Measurements from ENCODE around the gene UBXN1. TPM values are rescaled to one million over a fixed set of nuclear protein-coding genes. Genes with fewer than 3 reads are reported as not detected.
"Not testable (repeated sequence)": the region's sequence is repeated elsewhere in the genome, so short reads cannot be mapped to it uniquely, and the experiment has no call there.

Gene UBXN1
- total RNA-seq, 1 donor from 2014 or later, result 134 TPM

DNA sequence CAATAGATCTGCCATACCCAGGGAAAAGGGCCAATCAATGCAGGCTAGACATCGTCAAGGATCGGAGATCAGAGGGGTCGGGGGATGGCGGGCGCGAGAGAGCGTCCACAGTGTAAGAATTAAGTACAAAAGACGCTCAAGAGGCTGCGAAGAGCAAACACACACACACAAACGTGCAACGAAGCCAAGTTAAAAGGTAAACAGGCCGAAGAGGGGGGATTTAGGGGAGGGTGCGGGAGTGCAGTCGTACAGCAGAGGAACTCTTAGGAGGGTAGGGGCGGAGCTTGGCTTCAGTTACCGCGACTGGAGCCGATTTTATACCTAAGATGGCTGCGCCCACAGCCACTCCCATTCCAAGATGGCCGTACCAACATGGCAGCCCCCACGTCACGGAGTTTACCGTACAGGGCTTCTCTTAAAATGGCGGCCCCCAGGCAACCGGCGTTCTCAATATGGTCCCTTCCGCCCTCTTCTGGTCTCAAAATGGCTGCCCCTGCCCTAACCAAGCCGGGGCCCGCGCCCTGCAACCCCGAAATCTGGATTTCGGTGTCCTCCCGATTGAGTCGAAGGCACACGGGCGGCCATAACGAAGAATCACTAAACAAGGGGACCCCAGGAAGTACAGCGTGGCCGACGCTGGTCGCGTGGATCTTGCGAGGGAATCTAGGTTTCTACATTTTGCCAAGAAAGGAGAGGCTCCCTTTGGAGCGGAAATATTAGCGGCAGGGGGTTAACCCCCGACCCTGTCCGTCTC is 30.6 kb upstream of the UBXN1 start:
- peak; percentile 92 for DNase-seq (ENCODE audit: extremely low read depth, low read depth, low spot score)

DNA sequence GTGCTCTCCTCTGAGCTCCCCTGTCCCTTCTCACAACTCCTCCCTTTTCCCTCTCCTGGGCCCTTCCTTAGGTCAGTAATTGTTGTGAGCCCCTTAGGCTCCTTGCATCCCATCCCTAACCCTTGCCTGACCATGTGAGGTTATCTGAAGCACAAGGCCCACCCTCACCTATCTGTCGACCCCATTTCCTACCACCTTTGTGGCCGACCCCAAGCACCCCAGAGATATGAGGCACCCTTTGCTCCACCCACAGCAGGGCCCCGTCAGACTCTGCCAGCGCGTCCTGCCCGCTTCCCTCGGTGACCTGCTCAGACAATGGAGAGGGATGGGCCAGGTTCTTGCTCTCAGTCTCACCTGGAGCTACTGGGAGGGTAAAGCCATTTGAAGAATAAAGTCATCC is 29.9 kb upstream of the UBXN1 start:
- DNase-seq (ENCODE audit: extremely low read depth, low read depth, low spot score), result no peak

DNA sequence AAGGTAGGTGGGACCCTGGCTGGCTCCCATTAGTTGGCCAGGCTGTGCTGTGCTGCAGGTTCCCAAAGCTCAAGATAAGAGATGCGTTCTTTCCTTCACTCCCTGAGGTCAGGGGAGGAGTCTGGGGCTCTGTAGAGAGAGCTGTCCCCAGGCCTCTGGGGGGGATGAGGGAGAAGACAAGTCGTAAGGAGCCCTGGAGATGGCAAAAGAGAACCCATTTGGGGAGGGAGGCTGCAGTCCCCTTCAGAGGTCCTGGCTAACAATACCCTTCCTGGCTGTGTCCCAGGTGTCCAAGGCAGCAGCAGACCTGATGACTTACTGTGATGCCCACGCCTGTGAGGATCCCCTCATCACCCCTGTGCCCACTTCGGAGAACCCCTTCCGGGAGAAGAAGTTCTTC is 29.5 kb upstream of the UBXN1 start:
- no peak for DNase-seq (ENCODE audit: extremely low read depth, low read depth, low spot score)

DNA sequence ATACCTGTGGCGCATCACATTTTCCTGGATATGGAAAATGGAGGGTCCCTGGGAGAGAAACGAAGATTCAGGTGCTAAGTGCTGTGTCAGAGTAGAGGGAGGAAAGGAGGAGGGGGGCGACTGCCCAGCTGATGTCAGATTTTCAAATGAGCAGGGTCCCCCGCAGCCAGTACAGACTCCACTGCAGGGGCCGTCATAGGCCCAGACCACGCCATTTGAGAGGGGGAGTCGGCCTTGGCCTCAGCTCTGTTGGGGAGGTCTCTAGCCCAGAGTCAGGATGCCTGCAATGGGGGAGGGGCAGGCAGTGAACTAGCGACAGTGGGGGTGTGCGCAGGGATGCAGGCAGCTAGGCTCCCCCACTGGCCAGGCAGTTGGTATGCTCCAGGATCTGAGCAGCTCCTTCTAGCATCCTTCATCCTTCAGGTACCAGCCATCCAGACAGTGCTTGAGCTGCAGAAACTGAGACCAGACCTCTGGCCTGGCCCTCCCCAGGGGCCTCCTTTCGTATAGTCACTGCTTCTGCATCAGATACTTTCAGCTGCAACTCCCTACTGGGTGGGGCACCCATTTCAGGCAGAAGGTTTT is 28.5 kb upstream of the UBXN1 start, which contains the start of the genes BSCL2 and GNG3:
Gene BSCL2, minus strand, starts transcription at position 148 of the 585 bp plus-strand sequence. CDS start 229 bp downstream, outside the sequence.
Gene GNG3, plus strand, starts transcription at position 400 of the 585 bp plus-strand sequence. CDS start 620 bp downstream, outside the sequence.
- DNase-seq (ENCODE audit: extremely low read depth, low read depth, low spot score), result no peak

DNA sequence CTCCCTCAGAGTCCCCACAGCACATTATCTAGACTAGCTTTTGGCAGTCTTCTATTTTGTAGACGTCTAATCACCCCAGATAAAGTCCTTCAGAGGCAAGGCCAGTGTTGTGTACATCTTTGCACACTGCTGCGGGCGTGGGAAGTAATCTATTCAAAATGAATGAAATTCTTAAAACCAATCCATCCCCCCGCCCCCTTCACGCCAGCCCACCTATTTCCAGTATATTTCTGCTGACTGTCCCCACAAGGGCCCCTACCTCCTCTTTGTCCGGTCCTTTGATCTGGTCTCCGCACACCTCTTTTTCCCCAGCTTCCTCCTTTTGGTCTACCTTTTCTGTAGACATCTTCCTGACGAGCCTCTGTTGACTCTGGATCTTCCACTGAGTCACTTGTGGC is 28.0 kb upstream of the UBXN1 start:
- DNase-seq (ENCODE audit: extremely low read depth, low read depth, low spot score), result no peak

DNA sequence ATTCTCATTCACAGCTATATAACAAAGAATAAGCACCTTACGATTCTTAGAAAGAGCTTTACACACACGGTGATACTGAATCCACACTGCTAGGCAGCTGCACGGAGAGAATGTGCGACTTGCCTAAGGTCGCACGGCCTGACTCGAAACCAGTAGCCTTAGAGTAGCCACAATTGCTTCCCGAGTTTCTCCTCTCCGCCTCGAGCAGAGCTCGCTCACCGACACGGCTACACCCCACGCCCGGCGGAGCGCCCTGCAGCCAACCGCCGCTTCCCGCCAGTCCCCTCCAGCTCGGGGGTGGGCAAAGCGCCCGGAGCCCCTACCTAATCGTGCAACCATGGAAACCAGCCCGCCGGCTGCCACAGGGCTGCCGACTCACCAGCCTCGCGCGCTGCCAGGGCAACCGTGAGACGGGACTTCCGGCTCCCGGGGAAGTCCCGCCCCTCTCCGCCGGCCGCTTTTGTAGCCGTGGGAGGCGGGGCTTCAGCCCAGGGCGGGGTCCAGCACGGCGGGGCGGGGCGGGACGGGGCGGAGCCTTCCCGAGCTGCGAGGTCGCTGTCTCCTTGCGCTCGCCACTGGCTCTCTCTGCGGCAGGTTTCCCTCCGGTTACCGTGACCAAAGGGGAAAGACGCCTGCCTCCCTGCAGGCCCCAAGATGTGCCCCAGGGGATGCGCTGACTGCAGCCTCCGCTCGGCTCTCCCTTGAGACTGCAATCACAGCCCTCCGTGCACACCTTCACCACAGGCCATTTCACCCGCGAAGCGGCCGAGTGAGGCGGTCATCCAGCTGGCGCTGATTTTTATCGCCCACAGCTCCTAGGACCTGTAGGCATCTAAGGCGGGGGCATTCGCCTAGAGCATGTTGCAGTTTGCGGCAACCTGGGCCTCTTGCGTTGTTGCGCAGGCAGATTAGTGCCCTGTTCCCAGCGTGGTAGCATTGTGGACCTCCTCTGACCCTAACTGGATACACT is 27.3 kb upstream of the UBXN1 start:
- no peak for DNase-seq (ENCODE audit: extremely low read depth, low read depth, low spot score)

DNA sequence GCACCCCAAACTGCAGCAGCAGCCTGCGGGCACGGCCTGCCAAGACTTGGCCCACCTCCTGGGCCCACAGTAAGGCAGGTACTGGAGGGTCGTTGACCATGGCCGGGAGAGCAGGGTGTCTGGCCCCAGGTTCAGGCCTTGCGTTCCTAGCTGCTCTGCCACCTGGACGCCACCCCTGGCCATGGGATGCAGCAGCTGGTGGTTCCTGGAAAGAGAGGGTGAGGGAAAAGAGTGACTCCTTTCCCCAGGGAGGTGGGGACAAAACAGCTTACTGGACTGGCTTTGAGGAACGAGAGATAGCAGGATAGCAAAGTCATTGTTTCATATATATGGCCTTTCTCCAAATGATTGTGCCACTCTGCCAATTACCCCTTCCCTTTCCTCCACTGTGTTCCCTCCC is 26.5 kb upstream of the UBXN1 start:
- DNase-seq (ENCODE audit: extremely low read depth, low read depth, low spot score), result no peak

DNA sequence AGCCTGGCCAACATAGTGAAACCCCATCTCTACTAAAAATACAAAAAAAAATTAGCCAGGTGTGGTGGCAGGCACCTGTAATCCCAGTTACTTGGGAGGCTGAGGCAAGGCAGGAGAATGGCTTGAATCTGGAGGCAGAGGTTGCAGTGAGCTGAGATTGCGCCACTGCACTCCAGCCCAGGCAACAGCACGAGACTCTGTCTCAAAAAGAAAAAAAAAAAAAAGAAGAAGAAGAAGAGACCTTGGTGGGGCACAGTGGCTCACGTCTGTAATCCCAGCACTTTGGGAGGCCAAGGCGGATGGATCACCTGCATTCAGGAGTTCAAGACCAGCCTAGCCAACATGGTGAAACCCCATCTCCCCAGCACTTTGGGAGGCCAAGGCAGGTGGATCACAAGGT is 25.0 kb upstream of the UBXN1 start:
- not testable (repeated sequence) for DNase-seq (ENCODE audit: extremely low read depth, low read depth, low spot score)

DNA sequence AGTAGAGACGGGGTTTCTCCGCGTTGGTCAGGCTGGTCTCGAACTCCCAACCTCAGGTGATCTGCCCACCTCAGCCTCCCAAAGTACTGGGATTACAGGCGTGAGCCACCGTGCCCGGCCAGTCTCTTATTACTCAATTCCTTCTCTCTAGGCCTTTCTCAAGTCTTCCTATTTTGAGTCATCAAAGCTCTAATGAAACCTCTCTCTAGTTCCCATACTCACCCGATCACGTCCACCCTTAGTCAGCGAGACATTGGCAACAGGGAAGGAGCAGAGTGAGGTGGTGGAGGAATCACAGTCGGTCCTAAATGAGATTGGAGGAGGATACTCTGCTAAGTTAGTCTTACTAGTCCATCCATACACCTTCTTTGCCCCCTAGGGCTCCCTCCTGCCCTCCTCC is 23.4 kb upstream of the UBXN1 start:
- no peak for DNase-seq (ENCODE audit: extremely low read depth, low read depth, low spot score)

DNA sequence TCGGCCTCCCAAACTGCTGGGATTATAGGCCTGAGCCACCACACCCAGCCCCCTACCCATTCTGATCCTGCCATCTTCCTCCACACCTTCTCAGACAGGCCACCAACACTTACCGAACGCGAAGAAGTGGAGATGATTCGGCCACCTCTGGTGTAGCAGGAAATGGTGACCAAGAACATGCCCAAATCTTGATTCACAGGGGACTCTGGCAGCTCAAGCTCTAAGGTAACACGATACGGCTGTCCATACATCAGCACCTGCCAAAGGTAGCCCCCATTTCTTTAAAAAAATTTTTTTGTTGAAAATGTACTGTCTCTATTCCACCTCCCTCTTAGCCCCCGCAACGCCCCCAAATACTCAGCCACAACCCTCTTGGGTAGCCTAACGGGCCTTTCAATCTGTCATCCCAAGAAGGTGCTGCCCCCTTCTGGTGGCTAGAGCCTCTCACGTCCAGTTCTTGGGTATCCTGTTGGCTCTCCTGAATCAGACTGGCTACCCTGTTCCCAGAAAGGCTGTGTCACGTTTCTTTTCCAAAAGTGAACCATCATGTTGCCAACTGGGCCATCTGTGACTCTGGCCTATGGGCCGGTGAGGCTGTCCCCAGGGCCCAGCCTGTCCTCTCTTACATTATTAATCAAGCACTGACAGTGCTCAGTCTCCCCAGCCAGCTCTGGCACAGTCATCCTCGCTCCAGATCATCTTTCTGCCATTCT is 15.7 kb upstream of the UBXN1 start:
- DNase-seq (ENCODE audit: extremely low read depth, low read depth, low spot score), result no peak

DNA sequence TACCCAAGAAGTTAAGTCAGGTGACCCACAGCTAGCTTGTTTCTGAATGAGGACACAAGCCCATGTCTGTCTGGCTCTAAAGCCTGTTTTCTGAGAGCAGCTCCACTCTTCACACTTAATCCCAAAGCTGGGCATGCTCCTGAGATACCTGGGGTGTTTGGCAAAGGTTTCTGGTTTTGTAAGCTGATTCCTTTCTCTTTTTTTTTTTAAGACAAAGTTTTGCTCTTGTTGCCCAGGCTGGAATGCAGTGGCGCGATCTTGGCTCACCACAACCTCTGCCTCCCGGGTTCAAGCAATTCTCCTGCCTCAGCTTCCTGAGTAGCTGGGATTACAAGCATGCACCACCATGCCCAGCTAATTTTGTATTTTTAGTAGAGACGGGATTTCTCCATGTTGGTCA is 14.8 kb upstream of the UBXN1 start:
- not testable (repeated sequence) for DNase-seq (ENCODE audit: extremely low read depth, low read depth, low spot score)

DNA sequence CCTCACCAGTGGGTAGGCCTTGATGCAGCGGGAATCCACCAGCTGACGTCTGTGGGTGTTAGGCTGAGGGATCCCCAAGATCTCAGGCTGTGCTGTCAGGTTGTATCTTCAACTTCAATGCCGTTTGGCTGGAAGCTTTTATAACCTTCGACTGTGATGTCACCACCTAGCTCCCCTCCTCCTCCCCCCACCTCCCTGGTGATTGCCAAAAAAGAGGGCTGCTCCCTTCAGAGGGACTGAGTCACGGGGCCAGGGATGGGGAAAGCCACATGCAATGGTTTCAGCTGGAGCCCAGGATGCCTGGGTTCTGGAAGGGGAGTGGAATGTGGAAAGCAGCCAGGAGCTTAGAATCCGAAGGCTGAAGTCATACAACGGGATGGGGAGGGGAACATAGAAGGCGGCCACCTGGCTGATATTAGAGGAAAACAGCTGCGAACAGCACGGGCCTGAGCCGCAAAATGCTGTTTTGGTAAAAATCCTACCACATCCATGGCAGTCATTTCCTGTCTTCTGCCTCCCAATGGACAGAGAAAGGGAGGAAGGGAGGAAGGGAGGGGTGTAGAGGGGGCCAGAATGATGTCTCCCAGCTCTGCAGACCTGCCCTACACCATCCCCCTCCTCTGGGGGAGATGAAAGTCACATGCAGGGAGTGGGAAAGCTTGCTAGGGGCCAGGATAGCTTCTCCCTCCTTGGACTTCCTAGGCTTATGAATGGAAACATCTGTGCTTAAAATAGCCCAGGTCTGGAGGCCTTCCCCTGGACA is 10.7 kb upstream of the UBXN1 start, which contains the start of gene LRRN4CL:
Gene LRRN4CL, minus strand, starts transcription at position 110 of the 763 bp plus-strand sequence. CDS start 1,022 bp downstream, outside the sequence.
- DNase-seq (ENCODE audit: extremely low read depth, low read depth, low spot score), result no peak

DNA sequence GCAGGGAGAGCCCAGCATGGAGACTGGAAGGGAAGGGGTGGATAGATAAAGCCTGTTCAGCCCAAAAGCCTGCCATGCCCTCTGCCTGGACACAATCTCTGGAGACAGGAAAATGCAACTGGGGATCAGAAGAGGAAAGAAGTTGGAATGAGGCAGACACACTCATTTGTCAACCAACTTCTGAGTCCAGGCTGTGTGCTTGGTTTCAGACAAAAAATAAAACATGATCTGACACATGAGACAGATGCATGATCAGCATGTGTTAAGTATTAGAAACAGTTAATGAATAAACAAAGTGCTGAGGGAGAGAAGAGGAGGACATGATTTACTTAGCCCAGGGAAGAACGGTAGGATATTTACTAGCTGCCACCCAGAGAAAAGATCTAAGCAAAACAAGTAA is 9.6 kb upstream of the UBXN1 start:
- no peak for DNase-seq (ENCODE audit: extremely low read depth, low read depth, low spot score)

DNA sequence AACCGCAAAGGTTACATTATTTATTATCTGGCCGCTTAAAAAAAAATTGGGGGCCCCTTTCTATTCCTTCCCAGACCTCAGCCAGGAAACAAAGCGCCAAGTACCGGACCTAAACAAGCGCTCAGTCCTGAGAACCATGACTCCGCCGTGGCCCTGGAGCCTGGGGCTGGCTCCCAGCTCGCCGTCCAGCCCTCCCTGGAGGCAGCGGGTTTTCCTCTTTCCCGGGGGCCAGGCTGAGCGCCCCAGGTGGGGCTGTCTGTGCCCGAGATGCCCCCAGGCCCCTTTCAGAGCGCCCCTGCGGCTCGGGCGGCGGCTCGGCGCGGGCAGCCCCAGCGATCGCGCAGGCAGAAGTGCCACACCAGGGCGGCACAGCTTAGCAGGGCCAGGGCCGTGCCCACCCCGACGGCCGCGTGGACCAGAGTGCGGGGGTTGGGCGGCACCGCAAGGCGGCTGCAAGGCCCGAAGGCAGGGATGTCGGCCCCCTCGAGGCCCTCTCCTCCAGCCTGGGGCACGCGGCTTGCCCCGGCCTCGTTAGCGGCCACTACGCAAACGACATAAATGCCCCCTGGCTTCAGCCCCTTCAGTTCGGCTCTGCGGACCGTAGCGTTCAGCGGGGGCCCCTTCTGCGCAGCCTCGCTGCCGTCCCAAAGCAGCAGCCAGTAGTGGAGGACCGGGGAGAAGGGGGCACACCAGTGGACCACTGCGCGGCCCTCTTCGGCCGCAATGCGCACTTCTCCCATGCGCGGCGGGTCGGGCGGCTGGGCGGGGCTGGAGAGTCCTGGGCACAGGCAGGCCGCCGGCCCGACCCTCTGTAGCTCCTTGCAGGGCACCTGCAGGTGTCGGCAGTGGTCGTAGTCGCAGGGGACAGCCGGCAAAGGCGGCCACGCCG is 8.9 kb upstream of the UBXN1 start:
- DNase-seq (ENCODE audit: extremely low read depth, low read depth, low spot score), result no peak

DNA sequence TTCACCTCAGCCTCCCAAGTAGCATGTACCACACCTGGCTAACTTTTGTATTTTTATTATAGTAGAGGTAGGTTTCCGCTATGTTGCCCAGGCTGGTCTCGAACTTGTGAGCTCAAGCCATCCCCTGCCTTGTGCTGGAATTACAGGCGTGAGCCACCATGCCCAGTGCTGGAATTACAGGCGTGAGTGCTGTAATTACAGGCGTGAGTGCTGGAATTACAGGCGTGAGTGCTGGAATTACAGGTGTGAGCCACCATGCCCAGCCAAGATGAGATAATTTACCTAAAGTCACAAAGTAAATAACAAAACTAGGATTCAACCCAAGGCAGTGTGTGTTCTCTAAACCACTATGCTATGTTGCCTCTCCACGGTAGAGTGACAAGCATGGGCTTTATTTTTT is 3.6 kb upstream of the UBXN1 start:
- no peak for DNase-seq (ENCODE audit: extremely low read depth, low read depth, low spot score)

DNA sequence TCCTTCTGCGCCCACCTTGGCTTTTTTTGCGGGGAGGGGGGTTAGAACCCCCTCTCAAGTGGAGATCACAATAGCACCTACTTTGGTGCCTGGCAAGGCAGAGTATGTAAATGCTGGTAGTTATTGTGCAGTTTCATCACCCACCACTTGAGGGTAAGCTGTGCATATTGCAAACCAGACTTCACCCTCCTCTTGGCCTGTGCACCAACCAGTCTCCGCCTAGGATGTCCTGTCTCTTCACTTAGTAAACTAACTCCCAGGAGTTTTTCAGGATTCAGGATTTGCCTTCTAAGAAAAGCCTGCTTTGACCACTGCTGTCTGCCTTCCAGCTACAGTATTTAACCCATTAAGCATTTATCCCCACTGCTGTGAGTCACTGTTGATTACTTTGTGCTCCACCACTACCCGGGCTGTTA is 2.0 kb upstream of the UBXN1 start:
- no peak for DNase-seq (ENCODE audit: extremely low read depth, low read depth, low spot score)

DNA sequence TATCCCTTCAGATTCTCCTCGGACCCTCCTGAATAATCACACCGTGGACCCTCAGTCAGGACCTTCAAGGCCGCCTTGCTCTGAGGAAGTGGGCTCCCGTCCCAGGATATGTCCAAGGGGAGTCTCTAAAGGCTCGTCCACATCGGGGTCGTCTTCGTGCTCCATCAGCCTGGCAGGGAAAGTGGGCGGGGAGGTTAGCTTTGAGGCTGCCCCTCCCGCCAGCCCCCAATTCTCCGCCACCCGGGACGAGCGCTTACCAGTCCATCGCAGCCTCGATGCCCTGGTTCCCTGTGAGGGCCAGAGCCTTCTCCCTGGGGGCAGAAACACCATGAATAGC is 472 bp downstream of the UBXN1 start:
- DNase-seq (ENCODE audit: extremely low read depth, low read depth, low spot score), result no peak

DNA sequence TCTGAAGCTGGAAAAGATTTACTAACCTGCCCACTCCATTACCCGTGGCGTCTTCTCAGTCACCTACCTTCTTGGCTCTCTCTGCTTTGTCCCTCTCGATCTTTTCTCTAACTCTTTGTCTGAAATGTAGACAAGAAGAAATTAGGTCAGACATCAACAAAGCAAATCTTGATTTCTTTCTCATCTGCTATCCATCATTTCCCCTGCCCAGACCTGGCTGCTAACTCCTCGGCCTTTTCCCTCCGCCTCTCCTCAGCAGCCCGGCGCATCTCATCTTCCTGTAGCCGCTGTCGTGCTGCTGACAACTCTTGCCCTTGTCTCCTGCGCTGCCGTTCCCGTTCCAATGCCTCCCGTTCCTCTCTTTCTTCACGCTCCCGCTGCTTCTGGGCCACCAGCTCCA is 1.2 kb downstream of the UBXN1 start:
- no peak for DNase-seq (ENCODE audit: extremely low read depth, low read depth, low spot score)

DNA sequence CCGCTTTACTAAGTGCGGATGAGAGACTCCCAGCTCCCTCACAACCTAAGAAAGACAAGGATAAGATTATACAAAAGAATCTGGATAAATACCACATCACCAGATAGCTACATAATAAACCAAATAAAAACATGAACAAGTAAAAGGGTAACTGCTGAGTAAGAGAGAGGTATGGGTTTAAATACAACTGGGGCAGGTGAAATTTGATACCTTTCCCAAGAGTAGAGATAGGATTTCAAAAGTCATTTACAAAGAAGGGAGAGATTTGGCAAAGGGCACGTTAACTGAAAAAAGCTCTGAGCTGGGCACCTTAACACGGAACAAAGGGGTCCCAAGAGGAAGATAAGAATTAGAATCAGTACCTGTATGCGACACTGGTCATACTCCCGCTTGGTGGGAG is 1.7 kb downstream of the UBXN1 start:
- DNase-seq (ENCODE audit: extremely low read depth, low read depth, low spot score), result no peak

Measured in glomerular endothelial cell (primary cell).